HepG2 (cell line): Measurements from ENCODE around the gene JAGN1. TPM values are rescaled to one million over a fixed set of nuclear protein-coding genes. Genes with fewer than 3 reads are reported as not detected.
A peak's percentile ranks its signal among the peaks of the same experiment; 100 is the strongest.

Experiments
- HNRNPLL ChIP-seq: fragments of 200-400 bp; formaldehyde crosslinking; IDR thresholded peaks from 2 replicates; pipeline ENCODE4 v1.6.1; 2017; ENCODE audit warnings: mild to moderate bottlenecking, low read depth, low read length; ENCODE audit not compliant: poor library complexity, severe bottlenecking
- KLF6 ChIP-seq: IDR thresholded peaks from 2 replicates; pipeline ENCODE4 v1.8.0; 2016; ENCODE audit warnings: missing biosample characterization, missing genetic modification reagents
- KMT2A ChIP-seq: sonication (generic); formaldehyde crosslinking; IDR thresholded peaks from 2 replicates; pipeline ENCODE4 v1.4.0; 2020; ENCODE audit warnings: missing genetic modification reagents
- PLRG1 ChIP-seq: fragments of 450-650 bp; conservative IDR thresholded peaks from 2 replicates; pipeline ENCODE4 v1.6.1; 2016
- POGZ ChIP-seq: sonication (generic); formaldehyde crosslinking; IDR thresholded peaks from 2 replicates; pipeline ENCODE4 v1.4.0; 2020; ENCODE audit warnings: mild to moderate bottlenecking, missing genetic modification reagents
- RARA ChIP-seq: IDR thresholded peaks from 2 replicates; pipeline ENCODE4 v1.6.1; 2016; ENCODE audit warnings: missing genetic modification reagents, missing compliant biosample characterization
- SMARCC2 ChIP-seq: fragments of 450-650 bp; IDR thresholded peaks from 2 replicates; pipeline ENCODE4 v1.6.1; 2017; ENCODE audit warnings: antibody characterized with exemption, mild to moderate bottlenecking
- SUZ12 ChIP-seq: fragments of 150-350 bp; IDR thresholded peaks from 2 replicates; pipeline ENCODE4 v1.6.1; 2014; ENCODE audit warnings: low read depth, low read length
- TARDBP ChIP-seq: sonication (generic); formaldehyde crosslinking; IDR thresholded peaks from 2 replicates; pipeline ENCODE4 v1.8.0; 2022; ENCODE audit warnings: mild to moderate bottlenecking, missing genetic modification reagents
- TEAD3 ChIP-seq: optimal IDR thresholded peaks from 2 replicates; pipeline ENCODE3; 2016; ENCODE audit warnings: borderline replicate concordance
- ZFP62 ChIP-seq: sonication (generic); formaldehyde crosslinking; IDR thresholded peaks from 2 replicates; pipeline ENCODE4 v1.4.0; 2020; ENCODE audit warnings: missing genetic modification reagents
- ZNF337 ChIP-seq: sonication (generic); formaldehyde crosslinking; IDR thresholded peaks from 2 replicates; pipeline ENCODE4 v1.5.1; 2020; ENCODE audit warnings: missing genetic modification reagents, low read depth, mild to moderate bottlenecking, borderline replicate concordance
- ZNF615 ChIP-seq: sonication (generic); formaldehyde crosslinking; IDR thresholded peaks from 2 replicates; pipeline ENCODE4 v1.5.0; 2020; ENCODE audit warnings: mild to moderate bottlenecking, missing genetic modification reagents, borderline replicate concordance
- polyA plus RNA-seq, 8 experiments: library from polyadenylated mRNA; depleted of rRNA in 3 of 8; stranded (reverse) in 7 of 8; unstranded in 1 of 8; fragments of >200 nt; fragmentation: Illumina TruSeq in 4 of 8; extraction: Trizol in 4 of 8; gene quantifications; 2 replicates each; pipeline versions ENCODE4 v1.2.1 to v1.2.3, GENCODE V29; 2011 to 2016; ENCODE audit warnings: low read depth in 4 of 8, missing spikeins in 1 of 8, mixed read lengths in 1 of 8; ENCODE audit not compliant: insufficient read depth in 1 of 8
- total RNA-seq, 5 experiments: library from RNA; depleted of rRNA; stranded (reverse); fragments of >200 nt; fragmentation: Illumina TruSeq; extraction: Trizol; gene quantifications; 2 replicates each; pipeline ENCODE4 v1.2.3, GENCODE V29; 2016; ENCODE audit warnings: low read depth in 1 of 5
- TF ChIP-seq, protein P1 (sequence below): sonication (generic); formaldehyde crosslinking; IDR thresholded peaks from 2 replicates; pipeline ENCODE4 v1.4.0; 2020; ENCODE audit warnings: missing genetic modification reagents
- TF ChIP-seq, protein P2 (sequence below): conservative IDR thresholded peaks from 2 replicates; pipeline ENCODE4 v1.6.1; 2018; ENCODE audit warnings: missing genetic modification reagents
- TF ChIP-seq, protein P3 (sequence below): sonication (generic); formaldehyde crosslinking; IDR thresholded peaks from 2 replicates; pipeline ENCODE4 v1.4.0; 2020; ENCODE audit warnings: mild to moderate bottlenecking, low read depth, missing genetic modification reagents
- TF ChIP-seq, protein P4 (sequence below): sonication (generic); formaldehyde crosslinking; IDR thresholded peaks from 2 replicates; pipeline ENCODE4 v1.5.0; 2020; ENCODE audit warnings: missing genetic modification reagents
- TF ChIP-seq, protein P5 (sequence below): sonication (generic); formaldehyde crosslinking; IDR thresholded peaks from 2 replicates; pipeline ENCODE4 v1.4.0; 2020; ENCODE audit warnings: mild to moderate bottlenecking, missing genetic modification reagents

Gene JAGN1
- total and polyA plus RNA-seq, 2 of the 13 experiments (the other 11 are each of a cell fraction or from before 2014, with no cell fraction given), result 49.9 to 50.9 TPM

DNA sequence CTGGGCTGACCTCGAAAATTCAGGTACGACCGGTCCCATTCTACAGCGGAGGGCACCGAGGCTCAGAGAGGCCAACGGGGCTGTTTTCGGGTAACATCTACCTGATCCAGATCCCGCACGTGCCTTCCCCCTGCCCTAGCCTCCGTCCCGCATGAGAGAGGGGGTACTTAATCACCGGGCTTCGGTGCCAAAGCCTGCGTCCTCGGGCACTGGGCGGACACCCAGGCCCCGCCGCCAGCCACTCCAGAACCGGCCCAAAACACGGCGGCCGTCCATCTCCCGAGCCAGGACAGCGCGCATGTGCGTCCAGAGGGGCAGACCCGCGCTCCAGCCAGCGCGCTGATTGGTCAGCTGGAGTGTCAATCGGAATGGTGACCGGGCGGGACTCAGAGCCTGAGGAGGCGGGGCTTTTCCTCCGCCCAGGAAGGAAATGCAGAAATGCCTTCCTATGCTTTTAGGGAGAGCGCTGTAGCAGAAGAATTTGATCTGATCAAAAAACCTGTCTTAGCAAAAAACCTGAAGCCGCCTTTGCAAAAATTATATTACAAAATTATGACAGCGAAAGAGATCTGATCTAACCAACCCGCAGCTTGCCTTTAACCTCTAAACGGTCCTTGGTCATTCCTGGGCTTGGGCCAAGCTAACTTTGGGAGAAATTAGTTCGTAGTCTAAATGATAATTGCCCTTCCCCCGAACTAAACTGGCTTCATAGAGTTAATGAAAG lies 46.5 kb upstream of the JAGN1 start, which contains the start of gene RPUSD3 (continued):
- TF ChIP-seq, protein P1, sequence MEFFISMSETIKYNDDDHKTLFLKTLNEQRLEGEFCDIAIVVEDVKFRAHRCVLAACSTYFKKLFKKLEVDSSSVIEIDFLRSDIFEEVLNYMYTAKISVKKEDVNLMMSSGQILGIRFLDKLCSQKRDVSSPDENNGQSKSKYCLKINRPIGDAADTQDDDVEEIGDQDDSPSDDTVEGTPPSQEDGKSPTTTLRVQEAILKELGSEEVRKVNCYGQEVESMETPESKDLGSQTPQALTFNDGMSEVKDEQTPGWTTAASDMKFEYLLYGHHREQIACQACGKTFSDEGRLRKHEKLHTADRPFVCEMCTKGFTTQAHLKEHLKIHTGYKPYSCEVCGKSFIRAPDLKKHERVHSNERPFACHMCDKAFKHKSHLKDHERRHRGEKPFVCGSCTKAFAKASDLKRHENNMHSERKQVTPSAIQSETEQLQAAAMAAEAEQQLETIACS (CRISPR knock-in tag), result no peak
- TF ChIP-seq POGZ (no peak), RARA (CRISPR knock-in tag) (no peak), SUZ12 (no peak), ZFP62 (CRISPR knock-in tag) (no peak), HNRNPLL (peak; percentile 37), SMARCC2 (no peak), KLF6 (CRISPR knock-in tag) (peak; percentile 27; the same call in 1 of the 2 replicates), ZNF615 (CRISPR knock-in tag) (no peak), ZNF337 (no peak), TEAD3 (CRISPR knock-in tag) (peak; percentile 20), PLRG1 (no peak), KMT2A (no peak), TARDBP (CRISPR knock-in tag) (no peak; the same call in 1 of the 2 replicates)
- TF ChIP-seq, protein P2, sequence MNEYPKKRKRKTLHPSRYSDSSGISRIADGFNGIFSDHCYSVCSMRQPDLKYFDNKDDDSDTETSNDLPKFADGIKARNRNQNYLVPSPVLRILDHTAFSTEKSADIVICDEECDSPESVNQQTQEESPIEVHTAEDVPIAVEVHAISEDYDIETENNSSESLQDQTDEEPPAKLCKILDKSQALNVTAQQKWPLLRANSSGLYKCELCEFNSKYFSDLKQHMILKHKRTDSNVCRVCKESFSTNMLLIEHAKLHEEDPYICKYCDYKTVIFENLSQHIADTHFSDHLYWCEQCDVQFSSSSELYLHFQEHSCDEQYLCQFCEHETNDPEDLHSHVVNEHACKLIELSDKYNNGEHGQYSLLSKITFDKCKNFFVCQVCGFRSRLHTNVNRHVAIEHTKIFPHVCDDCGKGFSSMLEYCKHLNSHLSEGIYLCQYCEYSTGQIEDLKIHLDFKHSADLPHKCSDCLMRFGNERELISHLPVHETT, result no peak
- TF ChIP-seq, protein P3, sequence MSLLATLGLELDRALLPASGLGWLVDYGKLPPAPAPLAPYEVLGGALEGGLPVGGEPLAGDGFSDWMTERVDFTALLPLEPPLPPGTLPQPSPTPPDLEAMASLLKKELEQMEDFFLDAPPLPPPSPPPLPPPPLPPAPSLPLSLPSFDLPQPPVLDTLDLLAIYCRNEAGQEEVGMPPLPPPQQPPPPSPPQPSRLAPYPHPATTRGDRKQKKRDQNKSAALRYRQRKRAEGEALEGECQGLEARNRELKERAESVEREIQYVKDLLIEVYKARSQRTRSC (CRISPR knock-in tag), result no peak
- TF ChIP-seq, protein P4, sequence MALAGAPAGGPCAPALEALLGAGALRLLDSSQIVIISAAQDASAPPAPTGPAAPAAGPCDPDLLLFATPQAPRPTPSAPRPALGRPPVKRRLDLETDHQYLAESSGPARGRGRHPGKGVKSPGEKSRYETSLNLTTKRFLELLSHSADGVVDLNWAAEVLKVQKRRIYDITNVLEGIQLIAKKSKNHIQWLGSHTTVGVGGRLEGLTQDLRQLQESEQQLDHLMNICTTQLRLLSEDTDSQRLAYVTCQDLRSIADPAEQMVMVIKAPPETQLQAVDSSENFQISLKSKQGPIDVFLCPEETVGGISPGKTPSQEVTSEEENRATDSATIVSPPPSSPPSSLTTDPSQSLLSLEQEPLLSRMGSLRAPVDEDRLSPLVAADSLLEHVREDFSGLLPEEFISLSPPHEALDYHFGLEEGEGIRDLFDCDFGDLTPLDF (CRISPR knock-in tag), result no peak
- TF ChIP-seq, protein P5, sequence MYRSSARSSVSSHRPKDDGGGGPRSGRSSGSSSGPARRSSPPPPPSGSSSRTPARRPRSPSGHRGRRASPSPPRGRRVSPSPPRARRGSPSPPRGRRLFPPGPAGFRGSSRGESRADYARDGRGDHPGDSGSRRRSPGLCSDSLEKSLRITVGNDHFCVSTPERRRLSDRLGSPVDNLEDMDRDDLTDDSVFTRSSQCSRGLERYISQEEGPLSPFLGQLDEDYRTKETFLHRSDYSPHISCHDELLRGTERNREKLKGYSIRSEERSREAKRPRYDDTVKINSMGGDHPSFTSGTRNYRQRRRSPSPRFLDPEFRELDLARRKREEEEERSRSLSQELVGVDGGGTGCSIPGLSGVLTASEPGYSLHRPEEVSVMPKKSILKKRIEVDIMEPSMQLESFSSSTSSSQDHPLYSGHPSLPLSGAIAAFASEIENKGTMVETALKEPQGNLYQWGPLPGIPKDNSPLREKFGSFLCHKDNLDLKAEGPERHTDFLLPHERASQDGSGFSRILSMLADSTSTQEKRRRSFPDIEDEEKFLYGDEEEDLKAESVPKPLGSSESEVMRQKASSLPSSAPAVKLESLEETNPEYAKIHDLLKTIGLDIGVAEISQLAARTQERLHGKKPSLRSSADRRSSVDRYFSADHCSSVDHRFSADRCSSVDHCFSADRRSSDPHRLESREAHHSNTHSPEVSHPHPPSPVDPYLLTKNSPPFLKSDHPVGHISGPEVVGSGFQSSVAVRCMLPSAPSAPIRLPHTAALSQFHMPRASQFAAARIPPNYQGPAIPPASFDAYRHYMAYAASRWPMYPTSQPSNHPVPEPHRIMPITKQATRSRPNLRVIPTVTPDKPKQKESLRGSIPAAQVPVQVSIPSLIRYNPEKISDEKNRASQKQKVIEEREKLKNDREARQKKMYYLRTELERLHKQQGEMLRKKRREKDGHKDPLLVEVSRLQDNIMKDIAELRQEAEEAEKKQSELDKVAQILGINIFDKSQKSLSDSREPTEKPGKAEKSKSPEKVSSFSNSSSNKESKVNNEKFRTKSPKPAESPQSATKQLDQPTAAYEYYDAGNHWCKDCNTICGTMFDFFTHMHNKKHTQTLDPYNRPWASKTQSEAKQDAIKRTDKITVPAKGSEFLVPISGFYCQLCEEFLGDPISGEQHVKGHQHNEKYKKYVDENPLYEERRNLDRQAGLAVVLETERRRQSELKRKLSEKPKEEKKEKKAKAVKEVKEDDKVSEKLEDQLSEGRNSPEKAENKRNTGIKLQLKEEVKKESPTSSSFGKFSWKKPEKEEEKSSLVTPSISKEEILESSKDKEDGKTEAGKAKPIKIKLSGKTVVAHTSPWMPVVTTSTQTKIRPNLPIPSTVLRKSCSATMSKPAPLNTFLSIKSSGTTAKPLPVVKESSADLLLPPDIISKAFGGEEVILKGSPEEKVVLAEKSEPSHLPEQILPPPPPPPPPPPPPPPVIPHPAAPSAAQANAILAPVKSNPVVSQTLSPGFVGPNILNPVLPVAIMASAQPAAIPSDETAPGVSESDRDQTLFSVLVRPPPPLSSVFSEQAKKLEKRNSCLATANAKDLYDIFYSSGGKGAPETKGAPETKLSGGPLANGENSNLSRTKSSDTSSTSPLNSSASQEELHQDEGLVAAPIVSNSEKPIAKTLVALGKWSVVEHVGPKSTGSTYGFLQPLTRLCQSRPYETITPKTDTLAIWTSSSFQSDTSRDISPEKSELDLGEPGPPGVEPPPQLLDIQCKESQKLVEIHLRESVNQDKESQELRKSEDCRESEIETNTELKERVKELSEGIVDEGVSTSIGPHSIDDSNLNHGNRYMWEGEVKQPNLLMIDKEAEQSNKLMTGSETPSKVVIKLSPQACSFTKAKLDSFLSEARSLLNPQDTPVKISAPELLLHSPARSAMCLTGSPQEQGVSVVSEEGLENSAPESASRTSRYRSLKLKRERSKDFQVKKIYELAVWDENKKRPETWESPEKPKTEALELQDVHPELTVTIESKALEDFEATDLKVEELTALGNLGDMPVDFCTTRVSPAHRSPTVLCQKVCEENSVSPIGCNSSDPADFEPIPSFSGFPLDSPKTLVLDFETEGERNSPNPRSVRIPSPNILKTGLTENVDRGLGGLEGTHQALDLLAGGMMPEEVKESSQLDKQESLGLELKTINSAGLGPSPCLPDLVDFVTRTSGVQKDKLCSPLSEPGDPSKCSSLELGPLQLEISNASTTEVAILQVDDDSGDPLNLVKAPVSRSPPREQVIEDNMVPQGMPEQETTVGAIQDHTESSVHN (CRISPR knock-in tag), result no peak
